SK-N-MC (cell line): ENCODE results near the gene ROBO4.

Experiments
- EZH2 ChIP-seq: fragments of 200-600 bp; sonication (generic); IDR thresholded peaks from one replicate; pipeline ENCODE4 v1.6.1; 2017; ENCODE audit warnings: antibody characterized with exemption
- FOXP2 ChIP-seq: optimal IDR thresholded peaks from 2 replicates; pipeline ENCODE3; 2011; ENCODE audit warnings: mild to moderate bottlenecking, moderate library complexity; ENCODE audit not compliant: insufficient read depth; ENCODE audit errors: extremely low read length, control extremely low read depth
- POLR2AphosphoS5 ChIP-seq: IDR thresholded peaks from 2 replicates; pipeline ENCODE4 v1.6.1; 2012; ENCODE audit warnings: mild to moderate bottlenecking, low read depth, low read length, borderline replicate concordance

DNA sequence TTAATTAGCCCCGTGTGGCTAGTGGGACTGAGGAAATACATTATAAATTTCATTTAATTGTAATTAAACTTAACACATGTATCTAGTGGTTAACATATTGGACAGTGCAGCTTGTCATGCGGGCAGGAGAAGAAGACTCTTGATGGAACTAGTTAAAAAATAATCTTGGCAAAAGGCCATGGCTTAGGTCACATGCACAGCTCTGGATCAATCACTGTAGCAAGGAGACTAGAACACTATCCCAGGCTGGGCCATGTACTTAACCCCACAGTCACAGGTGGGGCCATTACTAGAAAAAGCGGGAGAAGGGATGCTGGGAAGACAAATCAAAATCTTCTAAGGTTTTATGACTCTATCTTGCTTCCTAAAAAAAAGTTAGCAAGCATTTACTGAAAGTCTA lies 46.9 kb upstream of the ROBO4 start:
- no peak for TF ChIP-seq EZH2
- no peak for TF ChIP-seq POLR2AphosphoS5
- no peak for TF ChIP-seq FOXP2
